ENCODE results near the gene CDK2AP2. TPM values are rescaled to one million over a fixed set of nuclear protein-coding genes. Genes with fewer than 3 reads are reported as not detected.

CDK2AP2 gene
- polyA plus RNA-seq, 1 of the 3 experiments (the other 2 are of a cell fraction) = 47.9 TPM

GRCh38 chr11:67532889-67533288, 24.9 kb upstream of the CDK2AP2 start (continued):
- TF ChIP-seq ELF1 (IDR thresholded peaks at IDR 0.05) (no peak), POLR2AphosphoS5 (IDR thresholded peaks at IDR 0.05; ENCODE audit: low read depth, low read length) (no peak), FOXJ3 (CRISPR knock-in tag; IDR thresholded peaks at IDR 0.05) (no peak)

- no peaks in the 10 kb centered on the region for H3K9me2 ChIP-seq
- no peak overlapping the region for H3K4me3 ChIP-seq (ENCODE audit: low read depth in 2 of 2, low read length in 1 of 2)
- POLR2A ChIA-PET = no interaction called here
- H3K27ac ChIP-seq (ENCODE audit: low read depth in 2 of 2, low read length in 1 of 2) = no peak overlapping the region
- WGBS (ENCODE audit: low lambda C conversion rate) = 40% methylated on average over 1 of the region's 5 CpGs
- TF ChIP-seq TCF12 (IDR thresholded peaks at IDR 0.05) (no peak), CTCF (IDR thresholded peaks at IDR 0.05) (no peak), YY1 (IDR thresholded peaks at IDR 0.05; ENCODE audit: low read depth) (no peak), FOSL2 (IDR thresholded peaks at IDR 0.05; ENCODE audit: borderline replicate concordance, low read depth) (no peak), JUND (IDR thresholded peaks at IDR 0.05) (no peak)
- TF ChIP-seq, protein P1, sequence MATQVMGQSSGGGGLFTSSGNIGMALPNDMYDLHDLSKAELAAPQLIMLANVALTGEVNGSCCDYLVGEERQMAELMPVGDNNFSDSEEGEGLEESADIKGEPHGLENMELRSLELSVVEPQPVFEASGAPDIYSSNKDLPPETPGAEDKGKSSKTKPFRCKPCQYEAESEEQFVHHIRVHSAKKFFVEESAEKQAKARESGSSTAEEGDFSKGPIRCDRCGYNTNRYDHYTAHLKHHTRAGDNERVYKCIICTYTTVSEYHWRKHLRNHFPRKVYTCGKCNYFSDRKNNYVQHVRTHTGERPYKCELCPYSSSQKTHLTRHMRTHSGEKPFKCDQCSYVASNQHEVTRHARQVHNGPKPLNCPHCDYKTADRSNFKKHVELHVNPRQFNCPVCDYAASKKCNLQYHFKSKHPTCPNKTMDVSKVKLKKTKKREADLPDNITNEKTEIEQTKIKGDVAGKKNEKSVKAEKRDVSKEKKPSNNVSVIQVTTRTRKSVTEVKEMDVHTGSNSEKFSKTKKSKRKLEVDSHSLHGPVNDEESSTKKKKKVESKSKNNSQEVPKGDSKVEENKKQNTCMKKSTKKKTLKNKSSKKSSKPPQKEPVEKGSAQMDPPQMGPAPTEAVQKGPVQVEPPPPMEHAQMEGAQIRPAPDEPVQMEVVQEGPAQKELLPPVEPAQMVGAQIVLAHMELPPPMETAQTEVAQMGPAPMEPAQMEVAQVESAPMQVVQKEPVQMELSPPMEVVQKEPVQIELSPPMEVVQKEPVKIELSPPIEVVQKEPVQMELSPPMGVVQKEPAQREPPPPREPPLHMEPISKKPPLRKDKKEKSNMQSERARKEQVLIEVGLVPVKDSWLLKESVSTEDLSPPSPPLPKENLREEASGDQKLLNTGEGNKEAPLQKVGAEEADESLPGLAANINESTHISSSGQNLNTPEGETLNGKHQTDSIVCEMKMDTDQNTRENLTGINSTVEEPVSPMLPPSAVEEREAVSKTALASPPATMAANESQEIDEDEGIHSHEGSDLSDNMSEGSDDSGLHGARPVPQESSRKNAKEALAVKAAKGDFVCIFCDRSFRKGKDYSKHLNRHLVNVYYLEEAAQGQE (IDR thresholded peaks at IDR 0.05; ENCODE audit: low read depth, low read length) = no peak
- H3K9me3 ChIP-seq = peaks cover 14% of the 10 kb centered on the region; the same call in 1 of the 2 replicates
- no peak overlapping the region for H3K4me2 ChIP-seq
- H4K20me1 ChIP-seq (ENCODE audit: insufficient read depth) = no peaks in the 10 kb centered on the region
- CTCF ChIA-PET = no interaction called here
- H3K36me3 ChIP-seq (replicated peaks in 1 of 2; ENCODE audit: control insufficient read depth in 1 of 2, insufficient read depth in 2 of 2, low read length in 1 of 2) = no peaks in the 10 kb centered on the region
- H3K4me1 ChIP-seq (ENCODE audit: control insufficient read depth in 1 of 2, insufficient read depth in 2 of 2, low read depth in 1 of 2, low read length in 1 of 2) = no peaks in the 10 kb centered on the region
- H2AFZ ChIP-seq (ENCODE audit: low read depth) = no peak overlapping the region
- DNase-seq = no peak
- H3K79me2 ChIP-seq (ENCODE audit: insufficient read depth) = no peaks in the 10 kb centered on the region
- H3K27me3 ChIP-seq (ENCODE audit: insufficient read depth) = no peaks in the 10 kb centered on the region
- H3F3A ChIP-seq (replicated peaks; ENCODE audit: insufficient read depth) = peaks cover 3% of the 10 kb centered on the region
- H3K9ac ChIP-seq = no peak overlapping the region
These were observed 22.3 kb upstream of the CDK2AP2 start for GRCh38 chr11:67530282-67530592.

DNA sequence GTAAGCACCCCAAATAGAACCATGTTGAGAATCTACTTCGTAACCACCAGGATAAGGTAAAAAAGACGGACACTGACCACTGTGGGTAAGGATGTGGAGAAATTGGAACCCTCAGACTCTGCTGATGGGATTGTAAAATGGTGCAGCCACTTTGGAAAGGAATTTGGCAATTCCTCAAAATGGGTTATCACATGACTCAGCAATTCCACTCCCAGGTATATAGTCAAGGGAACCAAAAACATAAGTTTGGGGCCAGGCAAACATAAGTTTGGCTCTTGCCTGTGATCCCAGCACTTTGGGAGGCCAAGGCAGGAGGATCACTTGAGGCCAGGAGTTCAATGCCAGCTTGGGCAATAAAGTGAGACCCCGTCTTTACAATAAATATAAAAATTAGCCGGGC, 20.4 kb upstream of the CDK2AP2 start:
- H3F3A ChIP-seq (replicated peaks; ENCODE audit: insufficient read depth) = no peaks in the 10 kb centered on the region
- no peaks in the 10 kb centered on the region for H3K79me2 ChIP-seq (ENCODE audit: insufficient read depth)
- H3K4me1 ChIP-seq (ENCODE audit: control insufficient read depth in 1 of 2, insufficient read depth in 2 of 2, low read depth in 1 of 2, low read length in 1 of 2) = no peaks in the 10 kb centered on the region
- H4K20me1 ChIP-seq (ENCODE audit: insufficient read depth) = no peaks in the 10 kb centered on the region
- peaks cover 3% of the 10 kb centered on the region; the same call in 1 of the 2 replicates for H3K9me3 ChIP-seq
- 30% methylated on average over 4 of the region's 4 CpGs for WGBS (ENCODE audit: low lambda C conversion rate)
- ChIA-PET POLR2A (no interaction called here), CTCF (no interaction called here)
- no peak overlapping the region for H3K27ac ChIP-seq (ENCODE audit: low read depth in 2 of 2, low read length in 1 of 2)
- H2AFZ ChIP-seq (ENCODE audit: low read depth) = no peak overlapping the region
- H3K4me3 ChIP-seq (ENCODE audit: low read depth in 2 of 2, low read length in 1 of 2) = no peak overlapping the region
- no peak for TF ChIP-seq RAD21 (IDR thresholded peaks at IDR 0.05; ENCODE audit: low read length)
- no peak for TF ChIP-seq FOXJ3 (CRISPR knock-in tag; IDR thresholded peaks at IDR 0.05)
- no peak for TF ChIP-seq TAF1 (IDR thresholded peaks at IDR 0.05; ENCODE audit: borderline replicate concordance, low read depth, low read length)
- TF ChIP-seq, protein P2, sequence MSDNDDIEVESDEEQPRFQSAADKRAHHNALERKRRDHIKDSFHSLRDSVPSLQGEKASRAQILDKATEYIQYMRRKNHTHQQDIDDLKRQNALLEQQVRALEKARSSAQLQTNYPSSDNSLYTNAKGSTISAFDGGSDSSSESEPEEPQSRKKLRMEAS (IDR thresholded peaks at IDR 0.05; ENCODE audit: low read depth) = no peak
- TF ChIP-seq SMC3 (IDR thresholded peaks at IDR 0.05; ENCODE audit: low read depth, low read length) = no peak
- TF ChIP-seq POLR2AphosphoS5 (IDR thresholded peaks at IDR 0.05; ENCODE audit: low read depth, low read length) = no peak
- no peak for TF ChIP-seq RXRA (IDR thresholded peaks at IDR 0.05; ENCODE audit: borderline replicate concordance, low read depth)
- TF ChIP-seq EZH2phosphoT487 (IDR thresholded peaks at IDR 0.05; ENCODE audit: borderline replicate concordance, low read depth) = no peak
- no peak for TF ChIP-seq GATA2 (CRISPR knock-in tag; IDR thresholded peaks at IDR 0.05)
- no peak for TF ChIP-seq CHD2 (IDR thresholded peaks at IDR 0.05; ENCODE audit: low read length, partially characterized antibody)
- H3K9me2 ChIP-seq = no peaks in the 10 kb centered on the region
- no peak overlapping the region for H3K9ac ChIP-seq
- DNase-seq = no peak
- H3K27me3 ChIP-seq (ENCODE audit: insufficient read depth) = no peaks in the 10 kb centered on the region
- H3K36me3 ChIP-seq (replicated peaks in 1 of 2; ENCODE audit: control insufficient read depth in 1 of 2, insufficient read depth in 2 of 2, low read length in 1 of 2) = no peaks in the 10 kb centered on the region
- no peak overlapping the region for H3K4me2 ChIP-seq
